ENCODE results near the gene AAK1.

DNA sequence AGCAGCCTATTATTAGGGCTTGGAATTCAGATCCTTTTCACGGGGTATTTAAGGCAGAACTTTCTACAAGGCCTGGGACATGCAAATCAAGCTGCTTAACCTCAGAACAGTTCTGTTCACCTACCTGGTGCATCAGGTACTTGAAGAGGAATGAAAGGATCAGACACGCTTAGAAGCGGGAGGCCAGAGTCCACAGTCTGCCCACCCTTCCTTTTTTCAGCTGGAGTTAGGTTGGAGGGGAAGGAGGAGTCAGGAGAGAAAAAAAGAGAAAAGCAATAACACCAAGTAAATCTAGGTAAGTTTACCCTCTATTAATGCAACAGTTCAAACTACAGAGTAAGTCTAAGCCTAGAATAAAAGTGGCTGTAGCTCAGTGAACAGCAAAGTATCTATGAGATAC, 147.7 kb downstream of the AAK1 start:
- TF ChIP-seq CTCF (IDR thresholded peaks at IDR 0.05), result no peak
- no peak for TF ChIP-seq POLR2A (IDR thresholded peaks at IDR 0.05)
